GM18507 (cell line): ENCODE measurements around the gene ATRNL1.
"Not testable (repeated sequence)": the region's sequence is repeated elsewhere in the genome, so short reads cannot be mapped to it uniquely, and the experiment has no call there.

ENCODE experiments used
- DNase-seq: peaks from one replicate; pipeline ENCODE4 v3.0.0; 2011; ENCODE audit warnings: low read depth; ENCODE audit not compliant: insufficient read length; ENCODE audit errors: extremely low spot score
- FAIRE-seq: peaks from 2 replicates; lab custom pipeline; 2011; peaks lifted over from hg19 to GRCh38; lab: Jason Lieb, UNC

ATRNL1 gene

DNA sequence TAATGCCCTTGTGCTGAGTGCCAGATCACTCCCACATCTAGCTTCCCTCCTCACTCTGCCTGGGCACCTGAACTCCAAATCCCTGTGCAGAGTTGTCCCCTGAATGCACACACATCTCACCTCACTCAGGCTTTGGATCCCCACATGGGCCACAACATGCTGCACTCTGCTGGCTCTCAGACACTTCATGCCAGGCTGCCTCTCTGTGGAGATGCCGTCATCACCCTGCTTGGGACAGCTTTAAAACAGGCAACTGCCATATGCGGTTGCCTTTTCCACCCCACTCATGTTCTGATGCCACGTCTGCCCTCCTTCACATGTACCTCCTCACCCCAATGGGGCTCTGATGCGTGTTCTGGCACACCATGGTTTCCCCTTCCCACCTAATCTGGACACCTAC is 702.8 kb downstream of the ATRNL1 start:
- FAIRE-seq = no peak
- no peak for DNase-seq

DNA sequence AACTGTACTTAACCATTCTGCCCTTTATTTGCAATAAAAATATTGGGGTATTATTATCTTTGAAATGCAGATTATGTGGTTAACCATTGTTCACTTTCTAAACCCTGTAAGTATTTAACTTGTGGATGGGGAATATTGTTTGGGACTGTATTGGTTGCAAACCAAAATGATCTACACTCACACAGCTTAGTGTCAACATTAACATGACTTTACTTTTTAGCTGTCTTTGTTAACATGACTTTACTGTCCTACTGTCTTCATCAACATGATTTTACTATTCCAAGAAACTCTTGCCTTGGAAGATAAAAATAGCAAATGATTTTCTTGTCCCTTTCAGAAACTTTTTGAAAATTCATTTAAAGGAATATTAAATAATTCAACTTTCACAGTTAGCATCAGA is 708.3 kb downstream of the ATRNL1 start:
- no peak for FAIRE-seq
- no peak for DNase-seq

DNA sequence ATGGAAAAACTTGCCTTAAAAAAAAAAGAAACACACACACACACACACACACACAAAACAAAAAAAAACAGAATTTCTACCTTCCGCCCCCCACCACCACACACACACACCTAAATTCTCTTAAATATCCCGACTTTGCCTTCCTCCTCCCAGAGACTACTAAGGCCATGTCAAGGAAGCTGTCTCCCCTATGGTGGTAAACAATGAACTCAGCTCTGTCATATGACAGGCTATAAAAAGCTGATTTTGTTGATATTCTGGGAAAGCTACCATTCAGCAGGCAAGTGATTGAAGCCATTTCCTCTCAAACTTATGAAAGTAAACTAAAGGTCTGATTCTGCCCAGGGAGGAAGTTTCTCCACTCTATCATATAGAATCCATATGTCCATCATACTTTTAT is 708.8 kb downstream of the ATRNL1 start:
- FAIRE-seq (no peak), DNase-seq (no peak)

DNA sequence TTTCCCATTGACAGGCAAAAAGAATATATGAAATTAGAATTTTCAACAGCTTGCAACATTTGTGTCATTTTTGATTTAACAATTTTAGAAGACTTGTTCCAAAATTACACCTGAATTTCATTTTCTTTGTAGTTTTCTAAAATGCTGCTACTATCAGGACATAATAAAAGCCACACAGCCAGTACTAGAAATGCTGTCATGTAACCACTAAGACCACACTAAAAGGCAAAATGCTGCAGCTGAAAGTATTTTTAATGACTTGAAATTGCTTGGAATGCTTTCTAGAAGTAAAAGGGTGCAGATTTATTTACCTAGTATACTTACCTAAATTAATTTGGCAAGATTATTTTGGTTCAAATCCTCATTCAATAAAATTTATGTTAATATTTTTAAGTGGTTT is 709.7 kb downstream of the ATRNL1 start:
- FAIRE-seq = no peak
- no peak for DNase-seq

DNA sequence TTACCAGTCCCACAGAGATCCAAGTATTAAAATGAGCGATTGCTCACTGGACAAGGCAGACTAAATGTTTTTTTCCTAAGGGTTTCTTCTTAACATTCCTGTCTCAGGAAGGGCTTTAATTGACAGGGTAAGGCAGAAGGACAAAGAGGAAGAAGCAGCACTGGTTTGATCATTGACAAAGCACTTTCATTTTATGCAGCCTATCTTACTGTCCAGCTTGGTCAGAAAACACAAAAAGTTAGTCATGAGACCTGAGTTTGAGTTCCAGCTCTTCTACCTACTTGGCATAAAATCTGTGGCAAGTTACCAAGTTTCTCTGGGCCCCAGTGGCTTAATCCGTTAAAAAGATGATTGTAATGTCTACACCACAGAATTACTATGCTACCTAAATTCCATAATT is 721.4 kb downstream of the ATRNL1 start:
- FAIRE-seq (no peak), DNase-seq (no peak)

DNA sequence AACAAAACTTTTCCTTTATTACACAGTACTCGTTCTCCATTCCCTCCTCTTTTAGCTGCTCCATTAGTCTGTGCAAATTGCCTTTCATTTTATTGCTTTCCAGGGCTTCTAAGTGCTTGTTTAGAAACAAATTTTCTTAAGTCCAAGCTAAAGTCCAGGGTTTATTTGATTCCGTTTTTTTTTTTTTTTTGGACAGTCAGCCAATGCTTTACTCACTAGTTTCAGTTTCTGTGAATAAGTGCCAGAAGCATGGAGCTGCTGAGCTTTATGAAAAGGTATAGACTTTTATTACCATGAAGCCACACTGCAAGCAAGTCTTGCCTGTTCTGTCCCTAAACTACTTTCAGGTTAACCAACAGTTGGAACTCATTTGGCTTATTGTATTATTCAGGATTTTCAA is 724.8 kb downstream of the ATRNL1 start:
- FAIRE-seq (no peak), DNase-seq (no peak)

DNA sequence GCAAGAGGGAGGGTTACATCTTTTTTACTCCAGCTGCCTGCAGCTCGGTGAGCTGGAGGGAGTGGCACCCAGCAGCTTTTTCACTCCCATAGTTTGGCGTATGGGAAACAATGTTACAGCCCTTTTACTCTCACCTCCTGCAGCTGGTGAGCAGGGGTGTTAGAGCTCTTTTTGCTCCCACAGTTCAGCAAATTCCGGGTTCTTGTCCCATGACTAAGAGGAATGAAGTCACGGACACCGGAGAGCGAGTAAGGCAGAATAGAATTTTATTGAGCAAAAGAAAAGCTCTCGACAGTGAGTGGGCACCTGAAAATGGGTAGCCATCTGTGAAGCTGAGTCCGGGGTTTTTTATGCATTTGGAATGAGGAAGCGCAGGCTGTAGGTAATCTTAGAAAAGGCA is 733.2 kb downstream of the ATRNL1 start:
- no peak for FAIRE-seq
- DNase-seq = no peak

DNA sequence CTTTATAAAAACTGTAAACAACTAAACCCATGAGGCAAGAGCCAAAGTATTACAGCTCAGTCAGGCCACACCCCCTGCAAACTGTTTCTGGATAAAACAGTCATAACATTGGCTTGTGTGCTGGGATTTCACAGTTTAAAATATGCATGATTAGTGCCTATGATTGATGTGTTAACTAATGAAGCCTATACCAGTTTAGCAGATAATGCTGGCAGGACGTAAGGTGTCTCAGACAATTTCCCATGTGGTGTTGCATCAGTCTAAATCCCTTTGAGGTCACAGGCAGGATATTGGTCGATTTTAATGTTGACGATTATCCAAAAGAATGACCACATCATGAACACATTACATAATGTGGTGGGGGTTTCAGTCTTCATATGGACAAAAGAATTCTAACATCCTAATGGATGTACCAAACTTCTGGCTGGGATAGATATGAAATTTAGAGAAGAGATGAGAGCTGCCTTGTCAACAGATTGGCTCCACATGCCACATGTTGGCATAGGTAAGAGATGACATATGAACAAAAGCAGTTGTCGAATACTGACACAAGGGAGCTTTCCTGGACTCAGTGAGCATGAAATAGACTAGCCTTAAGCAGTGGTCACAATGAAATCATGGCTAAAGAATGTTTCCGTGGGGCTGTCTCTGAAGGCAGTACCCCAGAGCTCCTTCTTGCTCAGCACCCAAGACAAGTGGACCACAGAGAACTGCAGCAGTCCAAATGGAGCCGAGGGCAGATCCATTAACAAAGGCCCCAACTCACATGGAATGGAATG is 734.3 kb downstream of the ATRNL1 start:
- no peak for DNase-seq
- FAIRE-seq = no peak

DNA sequence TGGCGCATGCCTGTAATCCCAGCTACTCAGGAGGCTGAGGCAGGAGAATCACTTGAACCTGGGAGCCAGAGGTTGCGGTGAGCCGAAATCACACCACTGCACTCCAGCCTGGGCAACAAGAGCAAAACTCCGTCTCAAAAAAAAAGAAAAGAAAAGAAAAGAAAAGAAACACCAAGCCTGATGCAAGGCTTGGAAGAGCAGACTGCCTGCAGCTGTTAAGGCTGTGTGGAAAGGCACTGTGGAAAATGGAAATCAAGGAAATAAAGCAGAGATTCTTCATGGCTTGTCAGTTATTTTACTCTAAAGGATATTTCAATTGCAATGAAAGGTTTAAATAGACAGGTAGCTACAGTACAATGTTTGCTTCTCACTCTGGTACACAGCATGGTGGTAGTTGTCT is 735.0 kb downstream of the ATRNL1 start:
- FAIRE-seq, DNase-seq: not testable (repeated sequence)

DNA sequence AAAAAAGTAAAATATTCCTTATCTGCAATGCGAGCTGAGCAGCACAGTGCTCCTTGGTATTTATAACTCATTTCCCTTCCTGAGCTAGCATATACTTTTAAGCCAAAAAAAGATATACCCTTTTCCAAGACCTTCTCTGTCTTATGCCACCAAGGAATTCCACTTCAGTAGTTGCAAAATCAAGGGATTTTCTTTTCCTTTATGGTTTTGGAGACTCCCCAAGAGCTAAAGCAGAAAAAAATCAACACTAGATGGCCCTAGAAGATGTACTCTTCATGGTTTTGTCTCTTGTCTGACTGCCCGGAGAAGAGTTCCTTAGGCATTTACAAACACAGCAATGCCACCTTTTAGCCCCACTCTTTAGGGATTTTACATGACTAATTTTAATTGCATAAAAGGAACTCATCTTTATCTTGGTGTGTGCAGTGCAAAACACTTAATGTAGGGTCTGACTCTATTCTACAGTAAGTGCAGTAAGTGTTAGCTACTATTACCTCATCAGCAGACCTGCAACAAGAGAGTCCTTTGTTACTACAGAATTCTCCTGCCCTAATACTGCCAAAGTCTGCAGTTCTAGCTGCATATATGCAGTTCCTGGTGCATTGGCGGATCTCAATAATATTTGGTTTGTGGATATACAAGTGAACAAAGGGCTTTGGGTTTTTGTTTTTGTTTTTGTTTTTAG is 736.5 kb downstream of the ATRNL1 start:
- FAIRE-seq = no peak
- DNase-seq = no peak

DNA sequence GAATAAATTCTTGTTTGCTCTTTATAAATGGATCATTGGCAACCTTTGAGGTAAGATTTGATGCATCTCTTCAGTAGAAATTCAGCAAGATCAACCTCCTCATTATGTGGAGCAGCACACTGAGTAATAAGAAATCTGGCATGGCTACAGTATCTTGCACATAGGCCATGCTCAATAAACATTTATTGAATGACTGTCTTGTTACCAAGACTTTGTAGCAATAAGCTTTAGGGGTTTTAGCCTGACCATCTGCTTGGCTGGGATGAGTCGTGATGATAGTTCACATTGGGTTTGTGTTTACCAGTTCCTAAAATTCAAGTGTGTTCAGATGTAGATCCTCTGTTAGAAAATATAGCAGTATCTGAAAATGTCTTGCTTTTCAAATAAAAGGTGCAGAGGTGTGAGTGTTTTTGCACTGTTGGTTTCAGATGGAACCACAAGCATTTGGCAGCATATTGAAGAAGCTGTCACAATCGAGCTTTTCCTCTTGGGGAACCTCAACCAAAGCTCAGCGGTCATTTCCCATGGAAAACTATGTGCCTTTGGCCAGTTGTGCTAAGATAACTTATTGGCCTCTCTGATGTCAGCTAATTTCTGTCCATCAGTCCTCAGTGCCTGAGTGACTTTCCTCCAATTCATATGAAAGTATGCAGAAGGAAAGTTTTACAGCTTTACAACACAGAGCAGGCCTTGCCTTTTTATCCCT is 737.3 kb downstream of the ATRNL1 start:
- no peak for FAIRE-seq
- DNase-seq = no peak

DNA sequence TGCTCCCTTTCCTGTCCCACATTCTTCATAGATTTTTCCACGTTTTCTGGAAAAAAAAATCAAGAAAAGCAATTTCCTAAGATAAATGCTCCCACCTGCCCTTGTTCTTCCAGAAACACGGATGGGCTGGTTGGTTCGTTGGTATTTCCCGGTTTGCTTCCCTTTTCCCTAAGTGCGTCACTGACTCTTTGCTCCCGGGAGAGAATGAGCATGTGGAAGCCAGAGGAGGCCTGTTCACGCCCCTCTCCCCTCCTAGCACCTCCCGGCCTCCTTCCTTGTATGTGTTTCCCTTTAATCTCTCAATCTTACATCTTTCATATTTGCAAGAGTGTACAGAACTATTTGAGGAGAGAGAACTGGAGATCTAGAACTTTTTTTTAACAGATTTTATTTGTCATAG is 737.9 kb downstream of the ATRNL1 start:
- FAIRE-seq = no peak

DNA sequence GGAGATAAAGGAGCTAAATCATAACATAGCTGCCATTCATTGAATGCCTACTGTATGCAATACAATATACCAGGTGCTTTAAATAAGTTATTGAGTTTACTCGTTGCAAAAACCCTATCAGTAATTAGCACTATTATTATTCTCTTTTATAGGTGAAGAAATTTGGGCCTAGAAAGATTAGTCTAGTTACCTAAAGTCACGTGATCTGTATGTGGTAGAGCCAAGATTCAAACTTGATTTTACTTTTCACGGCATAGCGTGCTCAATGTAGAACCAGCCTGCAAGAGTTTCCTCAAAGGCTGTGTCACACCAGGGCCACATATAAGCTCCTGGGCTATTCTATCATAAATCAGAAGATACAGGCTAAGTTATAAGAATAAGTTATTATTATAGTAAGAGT is 740.0 kb downstream of the ATRNL1 start:
- DNase-seq (no peak), FAIRE-seq (no peak)

More for the DNA sequence above, 737.9 kb downstream of the ATRNL1 start:
- no peak for DNase-seq

DNA sequence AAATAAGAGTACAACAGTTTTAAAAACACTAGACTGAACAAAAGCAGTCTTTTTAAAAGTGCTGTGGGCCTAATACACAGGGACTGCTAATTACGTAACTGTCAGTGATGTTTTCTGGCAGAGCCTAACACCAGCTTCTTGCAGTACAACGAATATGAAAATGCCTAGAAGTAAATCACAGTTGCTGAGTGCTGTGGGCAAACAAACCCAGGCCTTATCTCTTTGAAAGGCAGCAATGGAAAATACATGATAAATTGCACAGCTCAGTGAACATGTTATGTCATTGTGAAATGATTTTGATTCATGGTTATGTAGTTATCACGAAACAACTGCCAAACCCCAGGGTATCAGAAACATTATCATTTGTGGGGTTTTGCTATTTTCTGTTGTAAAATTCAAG is 751.4 kb downstream of the ATRNL1 start:
- no peak for FAIRE-seq
- DNase-seq = no peak

DNA sequence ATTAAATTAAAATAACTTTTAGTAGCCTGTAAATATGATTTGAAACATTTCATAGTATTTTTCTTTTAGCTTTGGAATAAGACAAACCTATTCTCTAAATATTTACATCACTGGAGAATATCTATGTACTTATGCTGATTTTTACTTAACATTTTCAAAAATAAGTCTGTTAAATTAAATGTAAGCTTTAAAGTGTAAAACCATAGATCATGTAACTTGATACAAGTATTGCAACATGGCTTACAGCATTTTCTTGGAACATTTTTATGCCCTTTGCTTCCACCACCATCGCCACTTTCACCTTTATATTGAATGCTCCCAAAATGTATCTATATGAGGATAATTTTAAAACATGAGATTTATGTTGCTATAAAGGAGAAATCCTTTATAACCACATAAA is 752.8 kb downstream of the ATRNL1 start:
- DNase-seq = no peak
- no peak for FAIRE-seq

DNA sequence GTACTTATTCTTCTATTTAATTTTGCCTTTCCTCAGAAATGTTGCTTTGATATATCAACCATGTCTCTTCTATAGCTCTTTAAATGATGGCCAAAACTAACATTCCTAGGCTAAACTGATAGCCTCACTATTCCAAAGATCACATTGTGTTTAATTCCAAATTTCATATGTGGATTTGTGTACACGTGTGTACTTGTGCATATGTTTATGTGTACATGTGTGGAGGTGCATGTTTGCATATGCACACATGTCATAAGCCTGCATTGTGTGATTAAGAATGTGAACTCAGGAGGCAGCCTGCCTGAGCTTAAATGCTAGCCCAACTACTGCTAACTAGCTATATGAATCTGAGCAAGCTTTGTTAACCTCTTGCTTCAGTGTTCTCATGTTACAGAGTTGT is 753.4 kb downstream of the ATRNL1 start:
- FAIRE-seq (no peak), DNase-seq (no peak)

DNA sequence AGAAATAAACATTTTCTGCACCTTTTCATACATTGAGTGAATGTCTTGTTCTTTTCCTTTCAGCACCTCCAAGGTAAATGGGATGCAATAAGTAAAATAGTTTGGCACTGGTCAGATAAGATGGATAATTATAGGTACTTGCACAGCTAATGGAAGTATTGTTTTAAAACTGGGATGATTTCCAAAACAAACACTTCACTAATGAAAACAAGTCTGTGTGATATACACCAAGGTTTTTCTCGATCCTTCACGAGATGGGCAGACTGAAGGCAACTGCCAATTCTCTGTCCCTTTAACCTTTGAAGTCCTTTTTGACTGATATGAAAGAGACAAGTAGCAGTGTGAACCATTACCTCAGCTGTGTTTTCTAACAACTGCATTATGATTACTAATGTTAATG is 756.0 kb downstream of the ATRNL1 start:
- FAIRE-seq = no peak
- no peak for DNase-seq

DNA sequence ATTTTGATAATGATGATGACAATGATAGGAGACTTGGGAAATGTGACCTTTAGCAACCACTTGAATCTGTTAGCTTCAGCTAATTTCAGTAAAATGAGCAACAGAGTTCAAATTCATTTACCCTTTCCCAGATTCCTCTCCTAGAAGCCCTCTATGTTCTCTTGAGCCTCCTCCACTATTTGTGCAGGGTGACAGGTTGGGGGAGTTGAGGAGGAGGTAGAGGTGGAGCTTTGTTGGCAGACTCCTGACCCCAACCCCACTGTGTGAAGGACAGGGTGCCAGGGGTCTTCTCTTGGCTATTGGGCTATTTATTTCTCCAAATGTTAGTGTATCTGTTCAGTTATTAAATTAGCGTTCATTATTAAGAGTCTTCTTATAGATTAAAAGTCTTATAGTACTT is 757.5 kb downstream of the ATRNL1 start:
- FAIRE-seq (no peak), DNase-seq (no peak)

DNA sequence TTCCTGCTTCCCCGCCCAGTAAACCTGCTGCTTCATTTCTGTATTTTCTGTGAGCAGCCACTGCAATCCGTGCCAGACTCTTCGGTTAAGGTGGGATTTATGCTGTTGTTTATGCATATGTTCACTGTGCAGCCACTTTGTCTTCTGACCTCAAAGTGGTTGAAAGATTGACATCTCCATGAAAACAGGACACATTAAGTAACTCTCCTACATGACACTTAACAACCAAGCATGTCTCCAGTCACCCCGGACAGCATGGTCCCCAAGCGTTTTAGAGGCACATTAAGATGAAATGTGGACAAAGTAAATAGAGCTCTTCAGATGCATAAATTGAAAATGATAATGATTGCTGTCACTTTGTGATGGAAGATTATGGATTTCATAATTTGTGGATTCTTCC is 758.5 kb downstream of the ATRNL1 start:
- FAIRE-seq = no peak
- DNase-seq = no peak

DNA sequence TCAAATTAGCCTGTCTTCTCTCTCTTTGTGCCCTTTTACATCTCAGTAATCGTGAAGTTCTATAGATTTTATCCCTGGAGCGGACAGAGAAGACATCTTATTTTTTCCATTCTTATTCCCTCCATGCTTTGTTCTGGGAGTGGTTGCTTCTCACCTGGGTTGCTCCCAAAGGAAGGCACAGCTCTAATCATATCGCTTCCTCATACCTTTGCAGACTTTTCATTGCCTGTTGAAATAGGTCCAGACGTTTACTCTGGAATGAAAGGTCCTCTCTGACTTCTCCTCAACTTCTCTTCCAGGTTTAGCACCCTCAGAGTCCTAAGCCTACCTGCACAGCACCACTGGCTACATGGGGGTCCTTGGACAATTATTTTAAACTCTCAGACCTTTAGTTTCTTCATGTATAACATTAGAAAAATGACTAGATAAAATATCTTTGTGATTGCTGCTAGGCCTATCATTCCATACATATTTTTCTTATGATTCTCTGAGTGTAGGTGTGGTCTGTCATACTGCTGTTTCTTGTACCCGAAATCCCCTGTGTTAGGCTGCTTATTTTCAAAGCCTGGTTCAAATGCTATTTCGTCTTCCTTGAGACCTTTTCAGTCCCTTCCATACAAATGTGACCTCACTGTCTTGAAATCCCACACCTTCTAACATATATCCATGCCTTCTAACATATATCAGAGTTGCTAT is 761.7 kb downstream of the ATRNL1 start:
- no peak for DNase-seq
- no peak for FAIRE-seq
